HG02642 (cell line): Measurements from ENCODE around the gene ZBTB8B.
"Not testable (repeated sequence)": the region's sequence is repeated elsewhere in the genome, so short reads cannot be mapped to it uniquely, and the experiment has no call there.

Experiments
- ATAC-seq: cut with Tn5 transposase; IDR thresholded peaks from one replicate; pipeline ENCODE4 v1.9.1; 2021; ENCODE audit warnings: mild to moderate bottlenecking; ENCODE audit not compliant: unreplicated experiment, poor library complexity

ZBTB8B gene

GRCh38 chr1:32464716-32465577 lies at the start of gene ZBTB8B:
Gene ZBTB8B (plus strand): TSS chr1:32465072. CDS start chr1:32470625, 5,553 bp downstream.
- no peak for ATAC-seq

- no peak for ATAC-seq
These were observed 43.1 kb upstream of the ZBTB8B start for GRCh38 chr1:32421775-32422174.

- no peak for ATAC-seq
These were observed 38.2 kb upstream of the ZBTB8B start for GRCh38 chr1:32426489-32427255.

GRCh38 chr1:32427264-32427963 lies 37.5 kb upstream of the ZBTB8B start:
- no peak for ATAC-seq

- no peak for ATAC-seq
These were observed 33.0 kb upstream of the ZBTB8B start for GRCh38 chr1:32431736-32432400.

GRCh38 chr1:32438136-32438535 lies 26.7 kb upstream of the ZBTB8B start:
- no peak for ATAC-seq

GRCh38 chr1:32438777-32439176 lies 26.1 kb upstream of the ZBTB8B start:
- not testable (repeated sequence) for ATAC-seq

GRCh38 chr1:32441467-32441866 lies 23.4 kb upstream of the ZBTB8B start:
- not testable (repeated sequence) for ATAC-seq

- ATAC-seq, result no peak
These were observed 17.2 kb upstream of the ZBTB8B start for GRCh38 chr1:32447469-32448185.

- ATAC-seq, result not testable (repeated sequence)
These were observed 16.6 kb upstream of the ZBTB8B start for GRCh38 chr1:32448186-32448772.

- no peak for ATAC-seq
These were observed 16.0 kb upstream of the ZBTB8B start for GRCh38 chr1:32448773-32449456.

- ATAC-seq, result not testable (repeated sequence)
These were observed 15.4 kb upstream of the ZBTB8B start for GRCh38 chr1:32449457-32449831.

GRCh38 chr1:32454726-32455125 lies 10.1 kb upstream of the ZBTB8B start:
- ATAC-seq, result no peak

- no peak for ATAC-seq
These were observed 8.9 kb upstream of the ZBTB8B start for GRCh38 chr1:32455958-32456357.

GRCh38 chr1:32458798-32459197 lies 6.1 kb upstream of the ZBTB8B start:
- not testable (repeated sequence) for ATAC-seq

GRCh38 chr1:32462977-32463376 lies 1.9 kb upstream of the ZBTB8B start:
- not testable (repeated sequence) for ATAC-seq

- ATAC-seq, result no peak
These were observed 619 bp upstream of the ZBTB8B start for GRCh38 chr1:32464191-32464715.

GRCh38 chr1:32465578-32465933 lies 684 bp downstream of the ZBTB8B start:
- ATAC-seq, result no peak

GRCh38 chr1:32466761-32467160 lies 1.9 kb downstream of the ZBTB8B start:
- ATAC-seq, result no peak
